KMS-11 (cell line): ENCODE data around the gene MYO1H.

ENCODE experiments used
- H2AFZ ChIP-seq: fragments of 200-600 bp; sonication (generic); 2 replicates; pipeline ENCODE4 v1.6.1; 2016; ENCODE audit warnings: antibody characterized with exemption, mixed run types, low read depth
- H3K27ac ChIP-seq: fragments of 200-600 bp; sonication (generic); 2 replicates; pipeline ENCODE4 v1.6.1; 2016; ENCODE audit warnings: mild to moderate bottlenecking, mixed run types
- H3K27me3 ChIP-seq: fragments of 200-600 bp; sonication (generic); 2 replicates; pipeline ENCODE4 v1.6.1; 2017; ENCODE audit warnings: mild to moderate bottlenecking, low read depth, mixed run types, moderate library complexity; ENCODE audit not compliant: insufficient read depth
- H3K36me3 ChIP-seq: fragments of 200-600 bp; sonication (generic); 2 replicates; pipeline ENCODE4 v1.6.1; 2017; ENCODE audit warnings: mild to moderate bottlenecking, mixed run types; ENCODE audit not compliant: insufficient read depth
- H3K4me1 ChIP-seq: fragments of 200-600 bp; sonication (generic); 2 replicates; pipeline ENCODE4 v1.6.1; 2016; ENCODE audit warnings: mild to moderate bottlenecking, low read depth, mixed run types; ENCODE audit not compliant: poor library complexity, severe bottlenecking
- H3K4me2 ChIP-seq: fragments of 200-600 bp; sonication (generic); 2 replicates; pipeline ENCODE4 v1.7.0; 2016; ENCODE audit warnings: mild to moderate bottlenecking, mixed run types
- H3K4me3 ChIP-seq: fragments of 200-600 bp; sonication (generic); IDR thresholded peaks from 2 replicates; pipeline ENCODE4 v1.6.1; 2017; ENCODE audit warnings: low read depth, low read length, mixed read lengths; ENCODE audit not compliant: insufficient read depth
- H3K79me2 ChIP-seq: fragments of 200-600 bp; sonication (generic); 2 replicates; pipeline ENCODE4 v1.6.1; 2016; ENCODE audit warnings: low read depth, mixed run types; ENCODE audit not compliant: insufficient read depth
- H3K9ac ChIP-seq: fragments of 200-600 bp; sonication (generic); 2 replicates; pipeline ENCODE4 v1.6.1; 2016; ENCODE audit warnings: mild to moderate bottlenecking, mixed run types
- H4K20me1 ChIP-seq: fragments of 200-600 bp; sonication (generic); 2 replicates; pipeline ENCODE4 v1.6.1; 2016; ENCODE audit warnings: mild to moderate bottlenecking, mixed run types; ENCODE audit not compliant: insufficient read depth
- TF ChIP-seq, protein P1 (sequence below): fragments of 200-600 bp; sonication (generic); conservative IDR thresholded peaks from 2 replicates; pipeline ENCODE4 v1.6.1; 2017; ENCODE audit warnings: low read depth, mild to moderate bottlenecking, antibody characterized with exemption, low read length, moderate library complexity, mixed read lengths

Gene MYO1H

DNA sequence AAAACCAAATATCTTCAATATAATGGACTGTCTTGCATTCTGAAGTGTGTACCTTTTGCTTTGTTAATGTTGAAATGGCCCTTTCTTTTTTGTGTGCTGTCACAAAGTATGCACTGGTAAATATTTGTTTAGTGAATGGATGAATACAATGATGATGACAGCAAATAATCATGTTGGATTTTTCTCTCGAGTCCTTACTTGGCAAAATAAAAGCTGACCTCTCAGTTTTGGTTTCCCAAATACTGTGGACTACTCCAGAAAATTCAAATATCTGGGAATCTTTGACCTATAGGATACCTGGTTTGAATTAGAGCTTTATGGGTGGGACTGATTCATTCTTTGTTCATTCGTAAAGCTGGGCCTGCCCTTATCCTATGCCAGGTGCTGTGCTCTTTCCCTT, 135.2 kb downstream of the MYO1H start:
- Histone ChIP-seq H3K27me3 (no peaks in the 10 kb centered on the region), H4K20me1 (no peaks in the 10 kb centered on the region), H3K4me1 (peaks cover 8% of the 10 kb centered on the region), H3K4me3 (no peak overlapping the region), H3K36me3 (no peaks in the 10 kb centered on the region), H3K79me2 (no peaks in the 10 kb centered on the region), H3K9ac (no peak overlapping the region), H3K27ac (no peak overlapping the region), H2AFZ (no peak overlapping the region), H3K4me2 (no peak overlapping the region)
- TF ChIP-seq, protein P1, sequence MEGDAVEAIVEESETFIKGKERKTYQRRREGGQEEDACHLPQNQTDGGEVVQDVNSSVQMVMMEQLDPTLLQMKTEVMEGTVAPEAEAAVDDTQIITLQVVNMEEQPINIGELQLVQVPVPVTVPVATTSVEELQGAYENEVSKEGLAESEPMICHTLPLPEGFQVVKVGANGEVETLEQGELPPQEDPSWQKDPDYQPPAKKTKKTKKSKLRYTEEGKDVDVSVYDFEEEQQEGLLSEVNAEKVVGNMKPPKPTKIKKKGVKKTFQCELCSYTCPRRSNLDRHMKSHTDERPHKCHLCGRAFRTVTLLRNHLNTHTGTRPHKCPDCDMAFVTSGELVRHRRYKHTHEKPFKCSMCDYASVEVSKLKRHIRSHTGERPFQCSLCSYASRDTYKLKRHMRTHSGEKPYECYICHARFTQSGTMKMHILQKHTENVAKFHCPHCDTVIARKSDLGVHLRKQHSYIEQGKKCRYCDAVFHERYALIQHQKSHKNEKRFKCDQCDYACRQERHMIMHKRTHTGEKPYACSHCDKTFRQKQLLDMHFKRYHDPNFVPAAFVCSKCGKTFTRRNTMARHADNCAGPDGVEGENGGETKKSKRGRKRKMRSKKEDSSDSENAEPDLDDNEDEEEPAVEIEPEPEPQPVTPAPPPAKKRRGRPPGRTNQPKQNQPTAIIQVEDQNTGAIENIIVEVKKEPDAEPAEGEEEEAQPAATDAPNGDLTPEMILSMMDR, result no peak

- Histone ChIP-seq H3K4me1 (peaks cover 6% of the 10 kb centered on the region), H3K27ac (no peak overlapping the region), H2AFZ (no peak overlapping the region), H4K20me1 (no peaks in the 10 kb centered on the region), H3K9ac (no peak overlapping the region), H3K4me3 (no peak overlapping the region), H3K36me3 (no peaks in the 10 kb centered on the region), H3K27me3 (no peaks in the 10 kb centered on the region), H3K79me2 (no peaks in the 10 kb centered on the region), H3K4me2 (no peak overlapping the region)
- TF ChIP-seq, protein P1, result no peak
Observed at GRCh38 chr12:109483346-109483745, 135.6 kb downstream of the MYO1H start.

DNA sequence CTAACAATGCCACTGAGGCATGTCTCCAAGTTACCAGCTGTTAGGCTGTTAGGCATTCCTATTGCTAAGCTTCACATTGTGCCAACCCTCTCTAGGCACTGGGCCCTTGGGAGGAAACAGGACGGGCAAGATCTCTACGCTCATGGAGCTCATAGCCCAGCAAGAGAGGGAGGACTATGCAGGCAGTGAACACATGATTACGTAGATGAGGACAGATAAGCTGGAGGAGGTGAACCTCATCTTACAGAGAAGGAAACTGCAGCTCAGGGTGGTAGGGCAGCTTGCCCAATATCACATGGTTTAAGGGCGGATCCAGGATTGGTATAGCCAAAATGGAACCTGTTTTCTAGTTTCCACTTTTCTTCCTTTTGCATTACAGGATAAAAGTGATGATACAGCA, 137.5 kb downstream of the MYO1H start:
- Histone ChIP-seq H3K4me1 (no peaks in the 10 kb centered on the region), H3K36me3 (no peaks in the 10 kb centered on the region), H3K4me2 (no peak overlapping the region), H3K9ac (no peak overlapping the region), H3K79me2 (no peaks in the 10 kb centered on the region), H3K27ac (no peak overlapping the region), H3K27me3 (no peaks in the 10 kb centered on the region), H4K20me1 (no peaks in the 10 kb centered on the region), H3K4me3 (no peak overlapping the region), H2AFZ (no peak overlapping the region)
- TF ChIP-seq, protein P1, result no peak

GRCh38 chr12:109487181-109488050, 139.7 kb downstream of the MYO1H start:
- H3K79me2 ChIP-seq, result no peaks in the 10 kb centered on the region
- H2AFZ ChIP-seq, result no peak overlapping the region
- H3K4me2 ChIP-seq, result no peak overlapping the region
- TF ChIP-seq, protein P1, result no peak
- H3K27ac ChIP-seq, result no peak overlapping the region
- H3K4me3 ChIP-seq, result no peak overlapping the region
- no peak overlapping the region for H3K9ac ChIP-seq
- H3K36me3 ChIP-seq, result no peaks in the 10 kb centered on the region
- no peaks in the 10 kb centered on the region for H4K20me1 ChIP-seq
- H3K27me3 ChIP-seq, result no peaks in the 10 kb centered on the region
- H3K4me1 ChIP-seq, result no peaks in the 10 kb centered on the region
